HEK293 (cell line): ENCODE results near the gene C1orf35.

Experiments used
- ATF2 ChIP-seq: fragments of 450-650 bp; formaldehyde crosslinking; IDR thresholded peaks from 2 replicates; pipeline ENCODE4 v1.5.1; 2016; ENCODE audit warnings: missing biosample characterization, missing genetic modification characterization, low read depth
- GLI2 ChIP-seq: fragments of 450-650 bp; formaldehyde crosslinking; IDR thresholded peaks from 2 replicates; pipeline ENCODE4; 2017; ENCODE audit warnings: missing biosample characterization, missing genetic modification characterization, low read depth, borderline replicate concordance
- HOXA7 ChIP-seq: sonication (generic); formaldehyde crosslinking; IDR thresholded peaks from 2 replicates; pipeline ENCODE4 v1.8.1; 2022; ENCODE audit warnings: missing genetic modification reagents, borderline replicate concordance
- HOXC10 ChIP-seq: sonication (generic); formaldehyde crosslinking; IDR thresholded peaks from 2 replicates; pipeline ENCODE4 v1.8.1; 2023; ENCODE audit warnings: mild to moderate bottlenecking, missing genetic modification reagents
- KLF17 ChIP-seq: fragments of 450-650 bp; formaldehyde crosslinking; IDR thresholded peaks from 2 replicates; pipeline ENCODE4 v1.5.1; 2016; ENCODE audit warnings: missing biosample characterization, missing genetic modification characterization
- OSR2 ChIP-seq: fragments of 450-650 bp; formaldehyde crosslinking; IDR thresholded peaks from 2 replicates; pipeline ENCODE4 v1.5.1; 2016; ENCODE audit warnings: missing biosample characterization, missing genetic modification characterization
- PRDM4 ChIP-seq: fragments of 450-650 bp; formaldehyde crosslinking; IDR thresholded peaks from 2 replicates; pipeline ENCODE4 v1.5.1; 2017; ENCODE audit warnings: missing biosample characterization, missing genetic modification characterization
- WT1 ChIP-seq: fragments of 450-650 bp; formaldehyde crosslinking; IDR thresholded peaks from 2 replicates; pipeline ENCODE4 v1.5.1; 2016; ENCODE audit warnings: missing biosample characterization, missing genetic modification characterization
- YY1 ChIP-seq: fragments of 450-650 bp; formaldehyde crosslinking; IDR thresholded peaks from 2 replicates; pipeline ENCODE4 v1.5.1; 2018; ENCODE audit warnings: missing biosample characterization, missing genetic modification characterization
- ZBTB17 ChIP-seq: fragments of 450-650 bp; formaldehyde crosslinking; IDR thresholded peaks from 2 replicates; pipeline ENCODE4 v1.5.1; 2016; ENCODE audit warnings: missing biosample characterization, missing genetic modification characterization
- ZBTB7A ChIP-seq: fragments of 450-650 bp; formaldehyde crosslinking; IDR thresholded peaks from 2 replicates; pipeline ENCODE4 v1.5.1; 2016; ENCODE audit warnings: low read depth, missing biosample characterization, missing genetic modification characterization
- ZFP41 ChIP-seq: fragments of 450-650 bp; formaldehyde crosslinking; IDR thresholded peaks from 2 replicates; pipeline ENCODE4 v1.5.1; 2016; ENCODE audit warnings: missing biosample characterization, missing genetic modification characterization, borderline replicate concordance
- ZNF10 ChIP-seq: fragments of 450-650 bp; formaldehyde crosslinking; IDR thresholded peaks from 2 replicates; pipeline ENCODE4 v1.5.1; 2017; ENCODE audit warnings: missing biosample characterization, missing genetic modification characterization
- ZNF184 ChIP-seq: fragments of 450-650 bp; IDR thresholded peaks from 2 replicates; pipeline ENCODE4 v1.5.1; 2018; ENCODE audit warnings: missing biosample characterization, mild to moderate bottlenecking, missing genetic modification characterization
- ZNF211 ChIP-seq: fragments of 450-650 bp; formaldehyde crosslinking; IDR thresholded peaks from 2 replicates; pipeline ENCODE4 v1.5.1; 2016; ENCODE audit warnings: low read depth, missing biosample characterization, missing genetic modification characterization
- ZNF292 ChIP-seq: fragments of 450-650 bp; formaldehyde crosslinking; IDR thresholded peaks from 2 replicates; pipeline ENCODE4 v1.5.1; 2016; ENCODE audit warnings: low read depth, missing biosample characterization, missing genetic modification characterization, borderline replicate concordance
- ZNF324 ChIP-seq: fragments of 450-650 bp; formaldehyde crosslinking; IDR thresholded peaks from 2 replicates; pipeline ENCODE4 v1.5.1; 2016; ENCODE audit warnings: missing biosample characterization, missing genetic modification characterization
- ZNF335 ChIP-seq: fragments of 450-650 bp; formaldehyde crosslinking; conservative IDR thresholded peaks from 2 replicates; pipeline ENCODE4 v1.5.1; 2016; ENCODE audit warnings: missing biosample characterization, missing genetic modification characterization
- ZNF416 ChIP-seq: fragments of 450-650 bp; formaldehyde crosslinking; IDR thresholded peaks from 2 replicates; pipeline ENCODE4 v1.5.1; 2016; ENCODE audit warnings: missing biosample characterization, missing genetic modification characterization
- ZNF510 ChIP-seq: fragments of 450-650 bp; formaldehyde crosslinking; IDR thresholded peaks from 2 replicates; pipeline ENCODE4 v1.5.1; 2018; ENCODE audit warnings: mild to moderate bottlenecking, missing genetic modification characterization, missing biosample characterization; ENCODE audit not compliant: insufficient replicate concordance
- ZNF530 ChIP-seq: fragments of 450-650 bp; formaldehyde crosslinking; IDR thresholded peaks from 2 replicates; pipeline ENCODE4 v1.5.1; 2016; ENCODE audit warnings: low read depth, missing biosample characterization, missing genetic modification characterization
- ZNF549 ChIP-seq: fragments of 450-650 bp; IDR thresholded peaks from 2 replicates; pipeline ENCODE4 v1.5.1; 2018; ENCODE audit warnings: missing biosample characterization, missing genetic modification characterization, mild to moderate bottlenecking, inconsistent platforms, moderate library complexity
- ZNF558 ChIP-seq: fragments of 450-650 bp; formaldehyde crosslinking; IDR thresholded peaks from 2 replicates; pipeline ENCODE4 v1.5.1; 2016; ENCODE audit warnings: missing biosample characterization, missing genetic modification characterization
- ZNF561 ChIP-seq: fragments of 450-650 bp; IDR thresholded peaks from 2 replicates; pipeline ENCODE4 v1.5.1; 2018; ENCODE audit warnings: missing biosample characterization, missing genetic modification characterization, borderline replicate concordance
- ZNF580 ChIP-seq: fragments of 450-650 bp; formaldehyde crosslinking; IDR thresholded peaks from 2 replicates; pipeline ENCODE4 v1.5.1; 2016; ENCODE audit warnings: missing biosample characterization, missing genetic modification characterization
- ZNF623 ChIP-seq: fragments of 450-650 bp; formaldehyde crosslinking; IDR thresholded peaks from 2 replicates; pipeline ENCODE4 v1.5.1; 2016; ENCODE audit warnings: missing biosample characterization, missing genetic modification characterization
- ZNF701 ChIP-seq: fragments of 450-650 bp; formaldehyde crosslinking; IDR thresholded peaks from 2 replicates; pipeline ENCODE4 v1.5.1; 2016; ENCODE audit warnings: missing biosample characterization, missing genetic modification characterization
- ZNF776 ChIP-seq: fragments of 450-650 bp; formaldehyde crosslinking; IDR thresholded peaks from 2 replicates; pipeline ENCODE4 v1.5.0; 2017; ENCODE audit warnings: missing biosample characterization, missing genetic modification characterization, borderline replicate concordance
- ZNF785 ChIP-seq: fragments of 450-650 bp; formaldehyde crosslinking; IDR thresholded peaks from 2 replicates; pipeline ENCODE4 v1.5.1; 2016; ENCODE audit warnings: missing biosample characterization, missing genetic modification characterization
- ZSCAN16 ChIP-seq: fragments of 450-650 bp; formaldehyde crosslinking; IDR thresholded peaks from 2 replicates; pipeline ENCODE4 v1.5.1; 2016; ENCODE audit warnings: missing biosample characterization, missing genetic modification characterization
- ZSCAN18 ChIP-seq: fragments of 450-650 bp; formaldehyde crosslinking; IDR thresholded peaks from 2 replicates; pipeline ENCODE4 v1.5.1; 2016; ENCODE audit warnings: missing biosample characterization, missing genetic modification characterization
- ZSCAN4 ChIP-seq: fragments of 450-650 bp; formaldehyde crosslinking; IDR thresholded peaks from 2 replicates; pipeline ENCODE4 v1.5.1; 2017; ENCODE audit warnings: missing biosample characterization, missing genetic modification characterization
- ZXDB ChIP-seq: fragments of 450-650 bp; formaldehyde crosslinking; IDR thresholded peaks from 2 replicates; pipeline ENCODE4 v1.5.1; 2016; ENCODE audit warnings: missing biosample characterization, missing genetic modification characterization

Gene C1orf35

GRCh38 chr1:228101994-228102790, 933 bp downstream of the C1orf35 start (continued):
- no peak for TF ChIP-seq ZSCAN18
- no peak for TF ChIP-seq HOXC10 (CRISPR knock-in tag)
- TF ChIP-seq ZNF10 (tag by site-specific recombination) = peak; percentile 16; the same call in 1 of the 2 replicates
- TF ChIP-seq ZNF558 (tag by site-specific recombination) = no peak
- TF ChIP-seq ZNF324 = no peak
- peak; percentile 80; the same call in 1 of the 2 replicates for TF ChIP-seq ZBTB7A (tag by site-specific recombination)
- no peak for TF ChIP-seq ZNF785 (tag by site-specific recombination)
- 0 out of 2 replicates have a peak, but pooled peaks have one; percentile 17 for TF ChIP-seq ZNF580 (tag by site-specific recombination)
- TF ChIP-seq ZNF211 (tag by site-specific recombination) = no peak
- TF ChIP-seq ZNF623 (tag by site-specific recombination) = no peak
- TF ChIP-seq PRDM4 (tag by site-specific recombination) = no peak
- TF ChIP-seq ZNF530 (tag by site-specific recombination) = no peak
- TF ChIP-seq YY1 (tag by site-specific recombination) = peak; percentile 40; the same call in 1 of the 2 replicates
- TF ChIP-seq ZNF561 (tag by site-specific recombination) = no peak
- TF ChIP-seq ZNF184 (tag by site-specific recombination) = no peak
- TF ChIP-seq ZNF776 = no peak
- TF ChIP-seq ZXDB (tag by site-specific recombination) = peak; percentile 97
- TF ChIP-seq ZFP41 (tag by site-specific recombination) = no peak
- peak; percentile 81 for TF ChIP-seq ZBTB17 (tag by site-specific recombination)
- no peak for TF ChIP-seq ZSCAN4
- no peak for TF ChIP-seq ZNF510 (tag by site-specific recombination)
- no peak for TF ChIP-seq ZNF701 (tag by site-specific recombination)
- TF ChIP-seq GLI2 (tag by site-specific recombination) = no peak
- TF ChIP-seq ATF2 (tag by site-specific recombination) = no peak
- TF ChIP-seq ZNF416 (tag by site-specific recombination) = no peak
- TF ChIP-seq ZSCAN16 (tag by site-specific recombination) = no peak
- TF ChIP-seq KLF17 = peak; percentile 91
- no peak for TF ChIP-seq HOXA7
- no peak for TF ChIP-seq ZNF549 (tag by site-specific recombination)
- no peak for TF ChIP-seq ZNF292 (tag by site-specific recombination)
- TF ChIP-seq ZNF335 (tag by site-specific recombination) = peak; percentile 99
- no peak for TF ChIP-seq OSR2 (tag by site-specific recombination)
- peak; percentile 75 for TF ChIP-seq WT1
